Stimulated activated CD4-positive, alpha-beta T cell treated with anti-CD3 and anti-CD28 coated beads, Interleukin-4, amount 100 ng/mL, for 1 hour (primary cell): ENCODE results near the gene GNAO1.

Source experiments
- DNase-seq: peaks from one replicate; pipeline ENCODE4 v3.0.0-alpha.2; 2020

GNAO1 gene

GRCh38 chr16:56244612-56245011 is 53.3 kb downstream of the GNAO1 start:
- DNase-seq = no peak

- DNase-seq = no peak
Measured at GRCh38 chr16:56245197-56245596, 53.9 kb downstream of the GNAO1 start.

DNA sequence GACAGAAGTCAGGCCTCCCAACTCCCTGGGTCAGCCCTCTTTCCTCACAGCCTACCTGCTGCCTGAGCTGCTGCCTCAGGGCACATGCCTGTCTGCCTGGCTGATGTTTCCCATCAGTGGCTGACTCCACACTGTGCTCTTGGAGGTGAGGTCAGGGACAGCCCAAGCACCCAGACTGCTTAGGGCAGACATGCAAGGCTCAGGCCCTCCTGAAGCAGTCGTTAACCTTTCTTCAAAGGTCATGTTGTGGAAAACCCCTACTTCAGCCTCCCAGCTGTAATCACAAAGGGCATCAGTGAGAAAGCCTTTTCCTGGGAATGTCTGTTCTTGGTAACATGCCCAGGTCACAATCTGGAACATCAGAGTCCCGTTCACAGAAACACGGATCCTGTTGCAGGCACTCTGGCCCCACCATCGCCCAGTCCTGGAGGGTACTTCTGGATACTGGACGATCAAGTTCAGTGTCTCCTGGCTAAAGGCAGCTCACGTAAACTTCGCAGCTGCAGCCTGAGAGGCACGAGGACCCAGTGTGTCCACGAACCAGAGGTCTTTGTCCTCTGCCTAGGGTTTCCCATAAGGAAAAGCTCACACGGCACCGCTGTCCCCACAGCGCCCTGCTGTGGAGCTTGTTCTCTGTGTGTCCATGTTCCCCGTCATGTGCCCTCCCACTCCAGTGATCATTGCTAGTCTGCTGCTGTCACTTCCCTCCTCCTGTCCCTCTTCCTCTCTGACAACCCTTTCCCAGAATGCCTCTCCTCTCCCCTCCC is 54.9 kb downstream of the GNAO1 start:
- DNase-seq = no peak

DNA sequence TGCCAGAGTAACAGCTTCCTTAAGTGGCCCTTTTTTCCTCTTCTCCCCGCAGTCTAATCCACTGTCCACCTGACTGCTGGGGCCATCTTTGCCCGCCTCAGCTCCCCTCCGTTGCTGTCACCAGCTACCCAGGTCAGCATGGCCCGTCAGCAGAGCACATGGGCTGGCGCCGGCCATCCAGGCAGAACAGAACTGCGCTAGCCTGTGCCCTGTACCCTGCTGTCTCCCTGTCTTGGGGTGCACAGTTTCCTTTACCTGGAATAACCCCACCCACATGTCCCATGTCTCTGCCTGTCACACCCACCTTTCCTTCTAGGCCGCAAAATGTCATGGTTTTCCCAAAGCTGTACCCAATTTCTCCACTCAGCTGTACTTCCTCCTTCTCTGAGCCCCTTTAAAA is 55.7 kb downstream of the GNAO1 start:
- DNase-seq = no peak

GRCh38 chr16:56247808-56248207 is 56.5 kb downstream of the GNAO1 start:
- DNase-seq = no peak

DNA sequence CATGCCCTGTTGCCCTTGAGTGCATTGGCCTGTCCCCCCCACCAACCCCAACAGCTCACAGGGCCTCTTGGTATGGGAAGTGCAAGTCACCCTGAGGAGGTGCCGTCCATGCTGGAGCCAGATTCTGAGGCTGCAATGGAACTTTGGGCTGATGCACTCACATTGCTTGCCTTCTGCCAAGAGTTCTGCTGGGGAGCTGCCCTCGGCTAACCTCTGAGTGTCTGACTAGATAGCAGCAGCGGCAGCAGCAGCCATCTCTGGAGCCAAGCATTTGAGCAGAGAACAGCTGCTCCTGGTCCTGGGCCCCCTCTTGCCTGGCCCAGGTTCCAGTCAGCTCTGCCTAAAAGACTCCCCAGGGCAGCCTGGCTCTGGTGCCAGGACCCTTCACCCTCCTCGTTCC is 61.5 kb downstream of the GNAO1 start:
- DNase-seq = no peak

GRCh38 chr16:56255904-56256303 is 64.6 kb downstream of the GNAO1 start:
- no peak for DNase-seq

- no peak for DNase-seq
Measured at GRCh38 chr16:56257239-56257638, 66.0 kb downstream of the GNAO1 start.

- no peak for DNase-seq
Measured at GRCh38 chr16:56257666-56258342, 66.5 kb downstream of the GNAO1 start.

DNA sequence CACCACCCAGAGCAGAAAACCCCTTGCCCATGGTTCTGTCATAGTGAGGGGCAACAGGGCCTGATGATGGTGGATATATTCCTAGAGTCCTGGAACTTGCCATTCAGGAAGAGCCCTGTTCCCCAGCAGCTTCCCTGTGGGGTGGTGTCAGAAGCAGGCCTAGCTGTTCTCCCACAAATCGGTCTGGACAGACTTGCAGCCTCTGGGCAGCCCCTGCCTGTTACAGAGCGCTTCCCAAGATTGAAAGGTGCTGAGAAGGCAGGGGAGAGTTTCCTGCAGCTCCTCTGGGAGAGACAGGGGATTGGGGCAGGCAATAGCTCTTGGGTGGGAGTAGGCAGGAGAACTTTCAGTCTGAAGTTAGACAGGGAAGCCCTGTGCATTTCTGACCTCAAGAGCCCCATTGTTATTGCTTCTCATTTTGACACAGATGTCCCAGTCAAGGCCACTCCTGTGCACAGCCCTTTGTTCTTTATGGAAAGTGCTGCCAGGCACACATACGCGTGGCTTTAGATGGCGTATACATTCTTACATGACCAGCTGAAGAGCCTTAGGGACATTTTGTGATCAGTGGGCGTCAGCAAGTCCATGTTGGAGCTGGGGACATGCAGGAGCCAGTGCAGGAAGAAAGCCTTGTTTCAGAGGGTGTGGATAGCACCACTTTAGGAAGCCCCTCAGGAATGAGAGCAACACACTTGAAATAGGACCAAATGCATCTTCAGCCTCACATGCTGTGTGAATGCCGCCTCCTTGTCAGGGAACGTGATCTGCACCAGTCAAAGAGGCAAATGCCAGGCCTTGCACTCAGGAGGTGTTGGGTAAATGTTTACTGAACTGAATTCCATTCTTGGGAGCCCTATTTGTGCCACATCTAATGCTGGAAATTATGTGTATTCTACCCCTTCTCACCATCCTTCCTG is 67.5 kb downstream of the GNAO1 start:
- DNase-seq = no peak

DNA sequence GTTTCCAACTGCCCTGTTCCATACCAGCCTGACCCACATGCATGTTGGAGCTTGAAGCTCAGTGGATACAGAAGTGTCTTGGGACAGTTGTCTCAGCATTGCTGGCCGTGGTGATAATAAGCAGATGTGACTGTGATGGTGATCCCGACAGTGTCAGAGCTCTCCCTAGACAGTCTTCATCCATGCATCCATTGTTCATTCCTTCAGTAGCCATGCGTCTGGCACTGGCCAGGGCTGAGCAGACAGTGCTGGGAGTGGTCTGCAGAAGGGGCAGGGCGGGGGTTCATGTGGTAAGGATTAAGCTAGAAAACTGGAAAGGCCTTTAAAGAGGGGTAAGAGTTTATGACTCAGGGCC is 68.1 kb downstream of the GNAO1 start:
- no peak for DNase-seq

GRCh38 chr16:56260378-56261160 is 69.3 kb downstream of the GNAO1 start:
- DNase-seq = no peak

- no peak for DNase-seq
Measured at GRCh38 chr16:56261656-56262055, 70.4 kb downstream of the GNAO1 start.

DNA sequence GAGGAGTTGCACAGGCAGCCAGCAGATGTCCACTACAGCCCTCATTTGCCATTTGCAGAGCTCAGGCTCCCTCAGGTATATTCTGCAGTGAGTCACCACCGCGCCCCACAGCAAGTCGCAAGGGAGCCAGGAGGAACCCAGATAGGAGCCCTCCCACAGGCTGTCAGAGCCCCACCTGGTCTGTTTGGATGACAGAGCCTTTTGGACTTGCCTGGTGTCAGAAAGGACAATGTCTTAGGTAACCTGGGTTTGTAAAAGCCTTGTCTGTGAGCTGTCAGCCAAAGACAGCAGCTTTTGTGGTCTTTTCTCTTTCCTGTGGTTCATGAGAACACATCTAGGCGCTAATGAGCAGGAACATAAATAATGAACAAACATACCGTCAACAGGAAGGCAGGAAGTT is 70.9 kb downstream of the GNAO1 start:
- peak; percentile 16 for DNase-seq

GRCh38 chr16:56262551-56263245 is 71.4 kb downstream of the GNAO1 start:
- DNase-seq = no peak

DNA sequence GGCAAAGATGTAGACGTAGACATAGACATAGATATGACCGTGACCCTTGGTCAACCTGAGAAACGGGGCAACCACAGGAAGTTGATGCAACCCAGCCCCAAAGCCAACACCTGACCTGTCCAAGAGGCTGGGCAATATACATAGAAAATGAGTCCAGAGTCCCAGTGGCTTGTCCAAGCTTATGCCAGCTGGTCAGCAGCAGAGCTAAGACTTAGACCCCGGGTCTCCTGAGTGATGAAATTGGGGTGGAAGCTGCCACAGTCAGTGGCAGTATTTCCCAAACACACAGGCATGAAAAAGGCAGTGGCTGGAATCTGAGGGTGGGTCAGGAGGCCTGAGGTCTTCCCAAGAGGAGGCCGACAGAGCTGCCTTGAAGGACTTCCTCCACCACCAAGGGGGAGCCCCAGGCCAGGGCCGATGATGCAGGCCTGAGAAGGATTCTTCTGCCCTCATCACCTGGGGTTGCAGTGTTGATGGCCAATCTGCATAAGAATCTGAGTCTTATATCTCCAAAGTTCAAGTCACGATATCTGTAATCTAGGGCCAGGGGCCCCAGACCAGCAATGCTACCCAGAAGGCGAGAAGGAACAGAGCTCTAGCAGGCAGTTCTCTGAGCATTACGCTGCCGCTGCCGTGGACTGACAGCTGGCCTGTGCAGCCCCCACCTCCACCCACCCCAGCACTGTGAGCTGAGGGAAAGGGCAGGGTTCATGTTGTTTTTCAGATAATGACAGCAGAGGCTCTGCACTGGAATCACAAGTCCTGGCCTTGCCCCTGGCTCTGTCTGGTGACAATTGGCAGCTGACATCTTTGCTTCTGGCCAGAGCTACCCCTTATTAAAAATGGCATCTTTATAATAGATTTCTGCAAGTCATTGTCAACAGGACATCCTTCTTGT is 72.7 kb downstream of the GNAO1 start:
- no peak for DNase-seq

DNA sequence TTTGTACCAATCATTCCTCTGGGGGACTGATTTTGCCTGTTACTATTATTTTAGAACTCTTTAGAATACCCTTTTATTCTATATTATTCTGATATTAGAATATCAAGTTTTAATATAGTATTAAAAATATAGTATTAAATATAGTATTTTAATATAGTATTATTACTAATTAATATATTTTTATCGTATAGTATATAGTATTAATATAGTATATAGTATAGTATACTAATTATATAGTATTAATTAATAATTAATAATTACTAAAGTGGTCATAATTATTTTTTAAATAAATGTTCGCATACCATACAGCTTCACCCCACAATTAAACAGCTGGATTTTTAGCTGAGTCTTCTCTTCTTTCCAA is 73.3 kb downstream of the GNAO1 start:
- no peak for DNase-seq

DNA sequence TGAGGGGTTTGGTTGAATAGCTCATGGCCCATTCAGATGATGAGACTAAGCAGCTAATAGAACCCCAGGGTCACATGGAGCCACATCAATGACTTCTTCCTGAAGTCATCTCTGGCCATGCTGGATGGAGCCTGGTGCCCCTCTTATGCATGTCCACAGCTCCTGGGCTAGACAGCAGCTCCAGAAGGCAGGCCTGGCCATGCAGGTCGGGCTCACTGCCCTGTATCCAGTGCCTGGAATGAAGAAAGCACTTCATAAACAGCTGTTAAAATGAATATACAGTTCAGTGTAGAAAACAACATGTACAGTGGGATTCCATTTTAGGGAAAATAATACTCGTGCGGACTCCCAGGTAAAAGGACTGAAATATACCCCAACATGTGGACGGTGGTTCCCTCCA is 73.9 kb downstream of the GNAO1 start:
- DNase-seq = no peak

GRCh38 chr16:56265746-56266145 is 74.5 kb downstream of the GNAO1 start:
- DNase-seq = no peak

DNA sequence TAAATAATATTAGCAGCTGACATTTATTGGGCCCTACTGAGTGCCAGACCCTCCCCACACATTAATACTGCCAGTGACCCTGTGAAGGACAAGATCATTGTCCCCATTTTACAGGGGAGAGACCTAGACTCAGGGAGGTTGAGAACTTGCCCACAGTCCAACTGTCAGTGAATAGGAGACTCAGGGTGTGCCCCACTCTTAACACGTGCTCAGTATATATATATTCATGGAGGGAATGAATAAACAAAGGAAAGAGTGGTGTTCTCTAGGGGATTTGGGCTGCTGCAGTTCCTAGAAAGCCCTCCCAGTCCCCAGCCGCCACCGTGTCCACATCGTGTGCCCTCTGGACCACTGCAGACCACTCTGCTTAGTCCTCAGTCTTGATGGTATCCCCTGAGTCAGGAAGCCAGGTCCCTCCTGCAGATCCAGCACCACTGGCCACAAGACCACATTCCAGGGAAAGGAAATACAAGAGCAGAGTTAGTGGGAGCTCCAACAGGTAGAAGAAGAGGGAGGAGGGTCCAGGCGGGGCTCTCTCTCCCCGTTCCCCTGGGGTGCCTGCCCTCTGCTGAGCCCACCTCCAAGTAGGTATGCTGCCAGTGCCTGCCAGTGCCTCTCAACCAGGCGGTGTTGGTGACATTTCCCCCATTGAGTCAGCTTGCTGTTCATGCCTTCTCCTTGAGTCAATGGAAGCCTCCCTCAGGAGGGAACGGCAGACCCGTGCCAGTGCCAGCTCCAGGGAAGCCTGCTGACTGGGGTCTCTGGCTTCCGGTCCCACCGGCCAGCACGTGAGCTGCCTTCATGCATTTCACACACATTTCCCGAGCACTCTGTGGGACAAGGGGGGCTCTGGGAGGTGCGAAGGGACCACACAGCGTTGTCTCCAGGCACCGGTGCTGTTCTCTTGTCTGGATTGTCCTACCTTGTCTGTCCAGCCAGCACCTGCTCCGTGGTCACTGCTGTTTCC is 75.6 kb downstream of the GNAO1 start:
- DNase-seq = no peak
